HEK293T (cell line): ENCODE data around the gene DHCR7.

Experiments used
- PKNOX1 ChIP-seq: fragments of 450-650 bp; IDR thresholded peaks from 2 replicates; pipeline ENCODE4 v1.6.1; 2016
- TARDBP ChIP-seq: fragments of 450-650 bp; IDR thresholded peaks from 2 replicates; pipeline ENCODE4 v1.6.1; 2016

GRCh38 chr11:71402878-71403277 lies 45.3 kb downstream of the DHCR7 start:
- TF ChIP-seq PKNOX1 (no peak), TARDBP (no peak)
